SK-N-MC (cell line): ENCODE results near the gene PSMB10.

Experiments used
- EZH2 ChIP-seq: fragments of 200-600 bp; sonication (generic); IDR thresholded peaks from one replicate; pipeline ENCODE4 v1.6.1; 2017; ENCODE audit warnings: antibody characterized with exemption
- POLR2AphosphoS5 ChIP-seq: IDR thresholded peaks from 2 replicates; pipeline ENCODE4 v1.6.1; 2012; ENCODE audit warnings: mild to moderate bottlenecking, low read depth, low read length, borderline replicate concordance

- TF ChIP-seq EZH2 (no peak), POLR2AphosphoS5 (no peak)
Observed at GRCh38 chr16:67919622-67920221, 16.9 kb downstream of the PSMB10 start.
